ENCODE data around the gene FCAR. TPM values are rescaled to one million over a fixed set of nuclear protein-coding genes. Genes with fewer than 3 reads are reported as not detected.
"Not testable (repeated sequence)": the region's sequence is repeated elsewhere in the genome, so short reads cannot be mapped to it uniquely, and the experiment has no call there.

FCAR gene
- total RNA-seq, 4 donors from 2014 or later, result 0.29 to 6.3 (median 1.4) TPM; not detected in 1

- H3K9me3 ChIP-seq, result no peaks in the 10 kb centered on the region
- TF ChIP-seq CTCF (IDR thresholded peaks at IDR 0.05), result no peak
- no peak for TF ChIP-seq POLR2AphosphoS5 (IDR thresholded peaks at IDR 0.05)
- no peak for TF ChIP-seq EP300 (IDR thresholded peaks at IDR 0.05)
- TF ChIP-seq POLR2A (IDR thresholded peaks at IDR 0.05; ENCODE audit: low read depth), result no peak
- WGBS, result 78% methylated on average over 3 of the region's 3 CpGs
- H3K27me3 ChIP-seq, result peaks cover 0 to 36% (median 0%) of the 10 kb centered on the region in 4 donors
- no peaks in the 10 kb centered on the region for H3K36me3 ChIP-seq
- no peaks in the 10 kb centered on the region for H3K4me1 ChIP-seq
- H3K27ac ChIP-seq (replicated peaks in 1 of 4), result no peak overlapping the region
- intact Hi-C loops (cut with DNase I), result no loop called here
- DNase-seq (ENCODE audit: extremely low spot score), result no peak
- no peak overlapping the region for H3K4me3 ChIP-seq
These were observed 28.0 kb downstream of the FCAR start for GRCh38 chr19:54902061-54902460.

- Histone ChIP-seq H3K27ac (replicated peaks in 1 of 4) (no peak overlapping the region), H3K4me3 (no peak overlapping the region), H3K9me3 (no peaks in the 10 kb centered on the region), H3K36me3 (no peaks in the 10 kb centered on the region), H3K27me3 (peaks cover 0 to 39% (median 0%) of the 10 kb centered on the region in 4 donors), H3K4me1 (no peaks in the 10 kb centered on the region)
- TF ChIP-seq CTCF (IDR thresholded peaks at IDR 0.05), result no peak
- no peak for TF ChIP-seq POLR2AphosphoS5 (IDR thresholded peaks at IDR 0.05)
- no peak for TF ChIP-seq EP300 (IDR thresholded peaks at IDR 0.05)
- no peak for TF ChIP-seq POLR2A (IDR thresholded peaks at IDR 0.05; ENCODE audit: low read depth)
- DNase-seq (ENCODE audit: extremely low spot score), result no peak
- intact Hi-C loops (cut with DNase I), result no loop called here
- WGBS, result 88% methylated on average over 6 of the region's 6 CpGs
These were observed 29.3 kb downstream of the FCAR start for GRCh38 chr19:54903303-54903702.

- H3K4me3 ChIP-seq; intact Hi-C loops (cut with DNase I); H3K9me3 ChIP-seq; H3K4me1 ChIP-seq; H3K27ac ChIP-seq (replicated peaks in 1 of 4); DNase-seq (ENCODE audit: extremely low spot score); H3K36me3 ChIP-seq: not testable (repeated sequence)
- H3K27me3 ChIP-seq, result peaks cover 0 to 38% (median 0%) of the 10 kb centered on the region in 4 donors
- WGBS, result 77% methylated on average over 4 of the region's 4 CpGs
These were observed 30.2 kb downstream of the FCAR start for GRCh38 chr19:54904261-54904660.

- TF ChIP-seq CTCF (IDR thresholded peaks at IDR 0.05), result no peak
- TF ChIP-seq EP300 (IDR thresholded peaks at IDR 0.05), result no peak
- no peak for TF ChIP-seq POLR2AphosphoS5 (IDR thresholded peaks at IDR 0.05)
- no peak for TF ChIP-seq POLR2A (IDR thresholded peaks at IDR 0.05; ENCODE audit: low read depth)
- Histone ChIP-seq H3K4me3 (no peak overlapping the region), H3K9me3 (no peaks in the 10 kb centered on the region), H3K27ac (replicated peaks in 1 of 4) (no peak overlapping the region), H3K4me1 (no peaks in the 10 kb centered on the region), H3K27me3 (peaks cover 0 to 27% (median 0%) of the 10 kb centered on the region in 4 donors), H3K36me3 (no peaks in the 10 kb centered on the region)
- WGBS, result 41% methylated on average over 5 of the region's 5 CpGs
- intact Hi-C loops (cut with DNase I), result no loop called here
- no peak for DNase-seq (ENCODE audit: extremely low spot score)
These were observed 31.4 kb downstream of the FCAR start for GRCh38 chr19:54905421-54905802.

- Histone ChIP-seq H3K27me3 (peaks cover 0 to 24% (median 0%) of the 10 kb centered on the region in 4 donors), H3K4me1 (no peaks in the 10 kb centered on the region), H3K27ac (replicated peaks in 1 of 4) (no peak within 1 kb of the TSS), H3K9me3 (no peaks in the 10 kb centered on the region), H3K36me3 (no peaks in the 10 kb centered on the region), H3K4me3 (no peak within 1 kb of the TSS)
- DNase-seq (ENCODE audit: extremely low spot score), result no peak
- TF ChIP-seq POLR2AphosphoS5 (IDR thresholded peaks at IDR 0.05) (no peak), CTCF (IDR thresholded peaks at IDR 0.05) (no peak), POLR2A (IDR thresholded peaks at IDR 0.05; ENCODE audit: low read depth) (no peak), EP300 (IDR thresholded peaks at IDR 0.05) (no peak)
- intact Hi-C loops (cut with DNase I), result no loop called here
- WGBS, result 46% methylated on average over 18 of the region's 22 CpGs
These were observed 31.9 kb downstream of the FCAR start, which contains the start of gene NCR1 for GRCh38 chr19:54905803-54906511. NCR1 (plus strand) TSS chr19:54906148; CDS start chr19:54906188, 40 bp downstream.
